NOMO-1 treated with DMSO at 0.1 percent for 48 hours (cell line): ENCODE results near the gene ERG.

Experiments used
- DNase-seq: peaks from one replicate; lab custom pipeline; 2025; ENCODE audit not compliant: unreplicated experiment; lab: John Stamatoyannopoulos, UW

The ERG gene

DNA sequence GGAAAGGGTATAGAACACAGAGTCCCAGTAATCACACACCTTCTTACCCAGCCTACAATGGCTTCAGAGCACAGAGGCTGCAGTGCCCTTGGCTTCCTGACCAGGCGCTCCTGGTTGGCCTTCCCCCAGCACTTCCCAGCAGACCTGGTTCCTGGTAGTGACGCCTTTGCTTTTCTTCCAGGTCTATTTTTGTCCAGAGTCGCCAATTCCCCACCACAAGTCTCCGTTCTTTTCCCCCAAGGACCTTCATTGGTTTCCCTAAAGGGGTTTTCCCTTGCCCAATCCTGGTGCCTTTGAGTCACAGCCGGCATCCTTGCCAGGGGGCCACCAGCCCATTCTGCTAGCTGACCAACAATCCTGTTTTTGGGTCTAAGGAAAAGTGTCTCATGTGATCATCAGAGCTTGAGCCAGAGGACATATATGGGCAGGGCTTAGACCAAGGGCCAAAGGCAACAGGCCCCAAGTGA, 156.7 kb downstream of the ERG start:
- no peak for DNase-seq

DNA sequence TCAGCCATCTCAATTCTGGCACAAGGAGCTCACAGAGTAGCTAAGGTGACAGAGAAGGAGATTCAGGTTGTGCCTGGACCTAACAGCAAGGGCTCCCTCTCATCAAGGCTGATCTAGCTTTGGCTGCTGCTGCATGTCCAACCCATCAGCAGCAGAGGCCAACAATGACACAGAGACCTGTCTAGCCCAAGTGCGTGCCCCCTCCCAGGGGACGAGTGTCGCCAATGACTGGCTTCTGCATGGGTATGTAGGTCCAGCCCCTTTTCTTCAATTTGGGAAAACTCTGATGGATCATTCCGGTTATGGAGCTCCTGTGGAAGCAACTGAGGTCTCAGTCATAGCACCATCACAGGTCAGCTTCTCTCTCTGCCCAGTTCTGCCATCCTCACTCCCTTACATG, 158.1 kb downstream of the ERG start:
- DNase-seq = no peak

DNA sequence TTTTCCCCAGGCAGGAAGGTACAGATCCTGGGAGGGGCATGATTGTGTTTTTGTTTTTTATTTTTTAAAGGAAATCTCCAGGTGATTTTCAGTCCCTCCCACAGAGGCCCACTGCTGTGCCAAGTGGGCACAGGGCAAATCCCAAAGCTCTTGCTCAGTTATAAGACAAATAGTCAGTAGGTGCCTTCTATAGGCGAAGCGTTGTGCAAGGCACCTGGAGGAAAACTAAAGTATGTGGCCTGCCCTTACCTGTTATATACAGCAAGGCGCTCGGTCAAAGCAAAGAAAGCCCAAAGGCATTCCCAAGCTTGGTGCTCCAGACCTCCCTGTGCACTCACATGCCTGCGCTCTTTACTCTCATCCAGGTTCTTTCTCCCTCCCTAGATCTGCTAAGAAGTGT, 160.5 kb downstream of the ERG start:
- DNase-seq = no peak

DNA sequence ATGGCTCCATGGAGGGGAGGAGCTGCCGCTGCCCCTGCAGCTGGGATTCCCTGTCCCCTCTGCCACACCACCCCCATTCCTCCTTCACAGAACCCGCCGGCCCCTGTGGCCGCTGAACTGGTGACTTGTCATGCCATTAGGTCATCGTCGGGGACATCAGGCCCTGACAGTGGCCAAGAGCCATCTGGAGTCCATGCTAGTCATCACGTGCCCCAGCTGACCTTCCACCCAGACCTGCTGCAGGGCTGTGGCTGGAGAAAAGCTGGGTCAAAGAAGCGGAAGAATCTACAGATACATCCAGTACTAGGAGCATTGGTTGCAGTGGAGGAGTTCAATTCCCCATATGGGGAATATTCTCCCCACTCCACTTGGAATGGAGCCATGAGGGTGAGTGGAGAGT, 163.4 kb downstream of the ERG start:
- DNase-seq = no peak

DNA sequence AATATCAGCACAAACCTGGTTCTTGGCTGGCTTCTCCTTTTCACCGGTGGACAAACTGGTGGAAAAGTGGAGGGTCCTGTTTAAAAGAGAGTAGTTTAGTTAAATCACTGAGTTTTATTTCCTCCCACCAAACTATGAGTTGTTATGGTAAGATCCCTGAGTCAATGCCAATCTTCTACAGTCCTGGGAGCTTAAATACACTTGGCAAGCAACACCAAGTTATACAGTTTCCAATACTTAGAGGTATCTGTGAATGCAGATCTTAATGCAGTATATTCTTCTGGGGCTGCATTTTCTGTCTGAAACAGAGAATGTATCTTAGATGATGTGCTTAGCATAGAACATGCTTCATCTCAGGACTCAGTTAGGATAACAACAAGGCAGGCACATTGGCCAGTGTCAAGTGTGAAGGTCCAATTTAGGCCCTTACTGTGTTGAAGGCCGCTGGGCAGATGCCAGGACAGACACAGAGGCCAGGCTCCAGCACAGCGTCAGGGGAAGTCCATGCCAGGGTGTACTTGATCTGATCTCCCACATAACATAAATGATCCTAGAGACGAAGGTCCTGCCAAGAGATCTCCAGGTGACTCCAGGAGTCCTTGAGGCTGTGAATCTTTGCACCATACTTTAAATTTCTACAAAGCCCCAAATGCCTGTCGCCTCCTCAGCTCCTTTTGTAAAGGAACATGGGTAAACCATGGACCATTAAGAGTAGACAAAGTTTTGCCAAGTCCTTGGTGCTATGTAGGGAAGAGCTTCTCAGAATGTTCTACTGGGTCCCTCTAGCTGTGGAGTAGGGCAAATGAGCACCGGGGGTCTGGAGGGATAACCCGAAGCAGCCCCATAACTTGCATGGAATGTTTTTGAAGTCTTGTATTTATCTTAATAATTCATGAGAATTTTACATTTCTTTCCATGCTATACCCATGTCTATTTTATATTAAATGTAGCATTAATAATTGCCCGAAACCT, 164.7 kb downstream of the ERG start:
- peak; percentile 50 for DNase-seq

DNA sequence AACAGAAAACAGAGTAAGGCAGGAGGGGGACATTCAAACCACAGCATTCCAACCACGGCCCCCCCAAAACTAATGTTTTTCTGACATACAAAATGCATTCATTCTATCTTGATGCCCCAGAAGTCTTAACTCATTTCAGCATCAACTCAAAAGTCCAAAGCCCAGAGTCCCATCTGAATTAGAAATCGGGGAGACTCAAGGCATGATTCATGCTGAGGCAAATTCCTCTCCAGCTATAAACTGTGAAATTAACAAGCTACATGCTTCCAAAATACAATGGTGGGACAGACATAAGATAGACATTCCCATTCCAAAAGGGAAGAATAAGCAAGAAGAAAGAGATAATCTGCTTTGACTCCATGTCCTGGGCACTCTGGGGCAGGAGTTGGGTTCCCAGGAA, 167.6 kb downstream of the ERG start:
- DNase-seq = no peak
